GM21723 (cell line): Measurements from ENCODE around the gene SLAMF6.
"Not testable (repeated sequence)": the region's sequence is repeated elsewhere in the genome, so short reads cannot be mapped to it uniquely, and the experiment has no call there.

Source experiments
- ATAC-seq: cut with Tn5 transposase; IDR thresholded peaks from one replicate; pipeline ENCODE4 v1.9.1; 2021; ENCODE audit warnings: mild to moderate bottlenecking, moderate library complexity; ENCODE audit not compliant: unreplicated experiment

The SLAMF6 gene

DNA sequence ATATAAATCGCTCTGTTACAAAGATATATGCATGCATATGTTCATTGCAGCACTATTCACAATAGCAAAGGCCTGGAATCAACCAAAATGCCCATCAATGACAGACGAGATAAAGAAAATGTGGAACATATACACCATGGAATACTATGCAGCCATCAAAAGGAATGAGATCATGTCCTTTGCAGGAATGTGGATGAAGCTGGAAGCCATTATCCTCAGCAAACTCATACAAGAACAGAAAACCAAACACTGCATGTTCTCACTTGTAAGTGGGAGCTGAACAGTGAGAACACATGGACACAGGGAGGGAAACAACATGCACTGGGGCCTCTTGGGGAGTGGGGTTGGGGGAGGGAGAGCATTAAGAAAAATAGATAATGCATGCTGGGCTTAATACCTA lies 5.5 kb downstream of the SLAMF6 start:
- ATAC-seq, result not testable (repeated sequence)

DNA sequence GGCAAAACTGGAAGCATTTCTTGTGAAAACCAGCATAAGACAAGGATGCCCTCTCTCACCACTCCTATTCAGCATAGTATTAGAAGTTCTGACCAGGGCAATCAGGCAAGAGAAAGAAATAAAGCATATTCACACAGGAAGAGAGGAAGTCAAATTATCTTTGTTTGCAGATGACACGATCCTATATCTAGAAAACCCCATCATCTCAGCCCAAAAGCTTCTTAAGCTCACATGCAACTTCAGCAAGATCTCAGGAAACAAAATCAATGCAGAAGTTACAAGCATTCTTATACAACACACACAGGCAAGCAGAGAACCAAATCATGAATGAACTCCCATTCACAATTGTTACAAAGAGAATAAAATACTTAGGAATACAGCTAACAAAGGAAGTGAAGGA lies 7.1 kb downstream of the SLAMF6 start:
- ATAC-seq, result not testable (repeated sequence)

DNA sequence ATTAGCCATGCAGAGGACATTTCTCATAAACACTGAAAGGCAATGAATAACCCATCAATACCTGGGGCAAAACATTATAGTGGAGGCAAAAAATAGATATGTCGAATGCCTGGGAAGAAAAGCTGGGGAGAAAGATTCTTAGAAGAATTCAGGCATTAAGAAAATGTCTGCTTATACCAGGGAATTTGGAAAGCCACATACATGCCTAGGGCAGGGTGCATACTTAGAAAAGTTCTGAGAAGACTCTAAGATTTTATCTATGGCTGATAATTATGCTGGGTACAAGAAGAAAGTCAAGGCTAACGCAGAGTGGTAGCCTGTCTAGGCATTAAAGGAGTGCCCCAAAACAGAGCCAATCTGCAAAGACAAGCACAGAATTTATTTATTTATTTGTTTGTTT lies 18.4 kb downstream of the SLAMF6 start:
- ATAC-seq, result no peak

DNA sequence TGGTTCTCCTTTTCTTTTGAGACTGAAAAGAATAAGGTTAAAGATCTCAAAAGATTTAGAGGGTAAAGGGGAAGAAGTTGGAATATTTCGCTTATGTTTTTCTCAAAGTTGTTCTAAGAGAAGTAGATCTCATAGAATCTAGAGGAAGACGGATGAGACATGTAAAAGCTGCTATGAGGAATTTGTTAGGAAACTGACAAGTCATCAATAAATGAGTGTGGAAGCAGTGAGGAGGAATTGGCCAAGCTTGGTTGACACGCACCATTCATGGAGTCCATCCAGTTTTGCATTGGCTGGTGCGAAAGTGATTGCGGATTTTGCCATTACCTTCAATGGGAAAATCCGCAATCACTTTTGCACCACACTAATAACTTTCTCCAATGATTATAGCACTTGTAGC lies 20.0 kb downstream of the SLAMF6 start:
- no peak for ATAC-seq

DNA sequence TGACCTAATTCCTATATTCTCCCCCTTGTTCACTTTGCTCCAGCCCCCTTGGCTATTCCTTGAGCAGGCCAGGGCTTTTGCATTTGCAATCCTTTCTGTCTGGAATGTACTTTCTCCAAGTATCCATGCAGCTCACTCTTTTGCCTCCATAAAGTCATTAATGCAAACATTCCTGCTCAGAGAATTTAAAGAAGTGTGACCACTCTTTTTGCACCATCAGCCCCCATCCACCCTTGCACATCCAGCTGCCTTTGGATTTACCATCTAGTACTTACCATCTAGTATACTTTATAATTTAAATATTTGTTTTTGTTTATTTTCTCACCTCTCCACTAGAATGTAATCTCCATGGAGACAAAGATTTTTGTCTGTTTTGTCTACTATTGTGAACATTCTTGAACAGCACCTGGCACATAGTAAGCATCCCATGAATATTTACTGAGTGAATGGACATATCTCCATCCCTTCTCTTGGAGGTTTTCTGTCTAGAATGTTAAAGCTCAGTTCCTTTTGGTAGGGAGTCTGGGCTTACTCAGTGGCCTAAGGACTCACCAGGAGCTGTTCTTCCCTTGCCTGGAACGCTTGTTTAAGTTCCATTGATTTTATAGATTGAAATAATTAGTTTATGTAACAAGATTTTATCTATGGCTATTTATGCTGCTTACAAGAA lies 22.6 kb downstream of the SLAMF6 start:
- ATAC-seq, result no peak

DNA sequence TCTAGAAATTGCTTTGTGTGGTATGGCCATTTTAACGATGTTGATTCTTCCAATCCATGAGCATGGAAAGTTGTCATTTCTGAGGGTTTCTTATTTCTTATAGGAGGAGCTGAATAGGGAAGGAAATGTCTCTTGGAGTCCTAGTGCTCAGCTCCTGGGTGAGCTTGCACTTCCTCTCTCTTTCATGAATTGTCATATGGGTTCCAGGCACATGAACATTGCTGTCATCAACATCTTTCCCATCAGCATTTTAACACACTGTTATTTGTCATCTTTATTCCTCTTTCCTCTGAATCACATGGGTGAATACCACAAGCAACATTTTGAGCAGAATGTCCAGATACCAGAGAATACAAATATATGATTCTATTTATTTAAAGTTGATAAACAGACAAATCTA lies 23.4 kb downstream of the SLAMF6 start:
- no peak for ATAC-seq

DNA sequence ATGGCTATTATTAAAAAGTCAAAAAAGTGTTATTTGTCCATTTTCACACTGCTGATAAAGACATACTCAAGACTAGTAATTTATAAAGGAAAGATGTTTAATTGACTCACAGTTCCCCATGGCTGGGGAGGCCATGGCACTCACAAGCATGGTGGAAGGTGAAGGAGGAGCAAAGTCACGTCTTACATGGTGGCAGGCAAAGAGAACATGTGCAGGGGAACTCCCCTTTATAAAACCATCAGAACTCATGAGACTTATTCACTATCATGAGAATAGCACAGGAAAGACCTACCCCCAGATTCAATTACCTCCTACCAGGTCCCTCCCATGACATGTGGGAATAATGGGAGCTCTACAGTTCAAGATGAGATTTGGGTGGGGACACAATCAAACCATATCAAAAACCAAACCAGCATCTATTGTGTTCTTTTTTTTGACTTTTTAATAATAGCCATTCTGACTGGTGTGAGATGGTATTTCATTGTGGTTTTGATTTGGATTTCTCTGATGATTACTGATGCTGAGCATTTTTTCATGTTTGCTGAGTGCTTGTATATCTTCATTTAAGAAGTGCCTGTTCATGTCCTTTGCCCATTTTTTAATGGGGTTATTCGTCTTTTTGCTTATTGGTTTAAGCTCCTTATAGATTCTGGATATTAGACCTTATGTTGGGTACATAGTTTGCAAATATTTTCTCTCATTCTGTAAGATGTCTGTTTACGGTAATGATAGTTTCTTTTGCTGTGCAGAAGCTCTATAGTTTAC lies 24.6 kb downstream of the SLAMF6 start:
- ATAC-seq, result not testable (repeated sequence)

DNA sequence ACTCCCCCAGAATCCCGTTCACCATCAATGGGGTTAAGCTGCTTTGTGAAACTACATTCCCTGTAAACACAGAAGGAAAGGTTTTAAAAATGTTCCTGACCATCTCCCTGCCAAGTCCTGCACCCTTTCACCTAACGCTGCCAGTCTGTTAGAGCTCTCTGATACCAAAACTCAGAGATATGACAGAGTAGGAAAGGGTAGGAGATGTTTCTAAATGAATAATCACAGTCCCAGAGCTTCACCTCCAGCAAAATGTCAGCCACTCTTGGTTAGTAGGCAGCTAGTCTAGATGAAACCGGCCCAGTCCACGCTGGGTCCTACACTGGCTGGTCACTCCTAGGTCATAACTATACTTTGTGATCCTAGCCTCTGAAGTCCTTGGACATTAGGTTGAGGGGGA lies 26.7 kb downstream of the SLAMF6 start:
- ATAC-seq, result no peak

DNA sequence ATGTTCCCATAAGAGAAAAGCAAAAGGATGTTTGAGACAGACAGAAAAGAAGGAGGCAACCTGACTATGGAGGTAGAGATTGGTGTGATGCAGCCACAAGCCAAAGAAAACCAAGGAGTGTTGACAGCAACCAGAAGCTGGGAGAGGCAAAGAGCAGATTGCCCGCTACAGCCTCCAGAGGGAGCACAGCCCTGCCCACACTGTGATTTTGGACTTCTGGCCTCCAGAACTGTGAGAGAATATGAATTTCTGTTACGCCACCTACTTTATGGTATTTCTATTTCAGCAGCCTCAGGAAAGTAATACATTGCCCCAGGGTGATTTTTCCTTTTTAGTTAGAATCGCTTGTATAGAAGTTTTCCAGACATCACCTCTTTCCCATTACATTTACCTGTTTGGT lies 28.4 kb downstream of the SLAMF6 start:
- ATAC-seq, result no peak

DNA sequence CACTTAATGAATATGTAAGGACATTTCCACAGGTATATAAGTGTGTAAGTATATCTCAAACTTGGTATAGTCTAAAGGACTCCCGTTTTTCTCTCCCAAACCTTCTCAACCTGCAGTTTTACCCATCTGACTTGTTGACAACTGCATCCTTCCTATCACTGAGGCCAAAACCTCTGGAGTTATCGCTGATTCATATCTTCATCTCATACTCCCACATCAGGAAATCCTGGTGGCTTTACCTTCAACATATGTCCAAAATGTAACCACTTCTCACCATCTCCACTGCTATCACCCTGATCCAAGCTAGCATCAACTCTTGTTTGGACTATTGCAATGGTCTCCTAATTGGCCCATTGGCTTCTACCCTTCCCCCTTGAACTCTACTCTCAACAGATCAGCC lies 30.4 kb downstream of the SLAMF6 start:
- no peak for ATAC-seq

DNA sequence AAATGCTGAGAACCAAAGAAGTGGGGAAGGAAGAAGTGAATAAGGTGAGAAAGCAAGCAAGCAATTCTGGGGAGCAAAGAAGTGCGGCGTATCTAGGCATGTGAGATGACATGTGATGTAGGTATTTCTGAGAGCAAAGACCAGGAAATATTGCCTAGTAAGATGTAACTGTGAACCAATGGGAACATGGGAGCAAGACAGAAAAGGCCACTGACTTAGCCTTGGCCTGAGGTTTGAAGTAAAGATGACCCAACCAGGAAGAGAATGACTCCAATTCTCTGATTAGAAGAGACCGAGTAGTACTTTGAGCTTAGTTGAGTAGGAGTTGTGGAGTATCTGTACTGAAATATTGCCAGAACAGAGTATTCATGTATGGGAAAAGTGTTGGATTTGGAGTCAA lies 31.1 kb downstream of the SLAMF6 start:
- no peak for ATAC-seq

DNA sequence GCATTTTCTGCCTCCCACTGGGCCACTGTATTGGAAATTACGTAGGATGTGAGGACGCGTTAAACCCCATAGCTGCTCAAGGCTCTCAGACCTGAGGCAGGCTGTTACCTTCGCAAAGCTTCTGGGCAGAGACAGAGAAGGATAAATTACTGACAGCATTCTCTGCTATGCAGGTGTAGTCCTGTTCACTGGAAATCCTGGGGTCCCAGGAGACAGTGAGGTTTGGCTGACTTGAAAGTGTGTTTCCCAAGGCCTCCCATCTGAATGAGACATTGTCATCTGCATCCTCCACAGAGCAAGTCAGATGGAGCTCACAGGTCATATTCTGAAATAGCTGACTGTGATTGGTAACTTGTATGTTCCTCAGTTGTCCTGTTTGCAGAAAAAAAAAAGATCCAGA lies 32.0 kb downstream of the SLAMF6 start:
- ATAC-seq, result no peak

DNA sequence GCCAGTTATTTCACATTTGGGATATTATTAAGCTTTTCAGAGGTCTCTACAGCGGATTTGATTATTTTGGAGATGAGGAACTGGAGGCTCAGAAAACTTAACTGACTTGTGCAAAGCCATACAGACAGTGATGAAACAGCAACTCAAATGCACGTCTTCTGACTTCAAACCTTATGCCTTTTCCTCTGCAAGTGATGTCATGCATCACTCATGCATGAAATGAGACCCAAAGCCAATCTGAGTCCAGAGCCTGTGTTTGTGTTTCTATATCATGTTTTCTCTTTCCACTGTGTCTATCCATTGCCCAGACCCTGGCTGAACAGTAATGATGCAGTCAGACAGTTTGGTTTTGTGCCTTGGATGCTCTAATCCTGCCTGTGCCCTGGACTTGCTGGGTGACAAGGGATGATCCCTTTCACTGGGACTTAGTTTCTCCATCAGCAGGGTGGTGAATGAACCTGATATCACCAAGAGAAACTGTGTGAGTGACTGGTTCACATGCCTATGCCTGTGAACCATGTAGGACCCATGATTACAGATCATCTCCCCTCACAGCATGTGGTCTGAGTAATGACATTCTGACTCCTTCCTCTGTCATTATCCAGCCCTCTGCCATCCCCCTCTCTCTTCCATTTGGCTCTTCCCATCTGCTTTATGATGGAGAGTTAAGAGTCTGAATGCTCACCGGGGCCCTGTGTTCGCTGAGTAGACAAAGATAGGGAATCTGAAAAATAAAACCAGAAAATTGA lies 33.4 kb downstream of the SLAMF6 start:
- ATAC-seq, result no peak

DNA sequence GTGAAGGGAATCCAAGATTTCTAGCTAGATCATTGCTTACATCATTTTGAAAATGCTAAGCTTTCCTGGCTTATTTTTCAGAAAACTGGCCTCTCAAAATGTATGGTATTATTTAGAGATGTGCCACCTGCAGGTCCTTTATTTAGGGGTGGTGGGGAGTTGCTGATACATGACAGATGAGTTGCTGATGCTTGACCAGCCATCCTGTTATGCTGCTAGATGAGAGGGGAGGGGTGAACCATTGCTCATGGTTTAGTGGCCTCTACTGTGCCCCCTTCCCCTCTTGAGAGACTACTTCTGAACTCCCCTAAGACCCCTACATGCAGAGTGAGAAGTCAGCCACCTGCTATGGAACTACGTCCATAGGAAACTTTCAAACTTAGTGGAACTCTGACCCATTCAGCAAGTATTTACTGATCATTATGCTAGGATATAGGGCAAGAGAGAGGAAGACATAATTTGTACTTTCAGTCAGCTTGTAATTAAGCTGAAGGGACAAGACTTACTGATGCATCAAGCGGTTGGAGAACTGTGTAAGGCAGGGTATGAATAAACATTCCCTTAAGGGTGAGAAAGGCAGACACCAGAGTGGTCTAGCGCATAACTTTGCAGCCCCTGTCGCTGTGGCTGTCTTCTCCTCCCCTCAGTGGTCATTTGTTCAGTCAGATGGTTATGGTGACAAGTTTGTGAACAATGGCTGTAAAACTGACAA lies 34.6 kb downstream of the SLAMF6 start:
- ATAC-seq, result no peak

DNA sequence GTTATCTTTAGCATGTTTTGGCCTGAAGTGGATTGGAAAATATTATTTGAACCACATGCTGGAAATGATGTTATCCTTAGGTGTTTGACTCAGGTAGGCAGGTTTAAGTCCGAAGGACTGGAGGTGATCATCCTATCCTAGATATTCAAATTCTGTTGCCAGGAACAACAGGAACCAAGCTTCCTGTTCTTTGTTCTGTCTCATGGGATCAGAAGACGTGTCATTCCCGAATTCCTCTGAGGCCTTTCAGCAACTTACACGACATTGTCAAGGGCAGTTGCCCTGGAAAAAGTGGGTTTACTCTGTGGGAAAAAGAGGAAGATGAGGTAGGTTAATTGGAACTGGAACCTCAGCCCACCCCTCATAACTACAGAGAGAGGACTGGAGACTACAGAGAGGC lies 36.6 kb downstream of the SLAMF6 start:
- ATAC-seq, result no peak

DNA sequence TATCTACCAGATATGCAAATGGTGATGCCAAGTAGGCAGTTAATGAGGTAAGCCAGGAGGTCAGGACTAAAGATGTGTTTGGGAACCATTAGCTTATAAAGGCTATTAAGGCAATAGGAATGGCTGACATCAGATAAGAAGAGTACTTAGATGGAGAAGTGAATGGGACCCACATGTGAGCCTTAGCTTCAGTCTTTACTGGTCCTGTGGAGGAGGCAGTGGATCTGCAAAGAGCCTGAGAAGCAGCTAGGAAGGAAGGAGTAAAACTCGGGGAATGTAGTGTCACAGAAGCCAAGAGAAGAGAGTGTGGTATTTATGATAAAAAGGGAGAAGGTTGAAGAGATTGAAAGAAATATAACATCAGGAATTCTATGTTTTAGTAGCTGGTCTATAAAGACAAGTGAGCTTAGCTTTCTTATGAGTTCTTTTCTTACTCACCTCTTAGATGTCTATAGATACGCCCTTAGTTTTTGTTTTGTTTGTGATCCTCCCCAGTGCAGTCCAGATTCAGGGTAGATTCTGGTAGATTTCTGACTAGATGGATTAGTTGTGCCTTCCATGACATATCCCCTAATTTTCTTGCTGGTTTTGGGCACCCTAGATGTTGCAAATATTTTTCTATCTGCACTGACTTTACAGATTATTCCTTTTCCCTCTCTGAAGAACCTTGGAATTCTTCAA lies 39.4 kb downstream of the SLAMF6 start:
- no peak for ATAC-seq

DNA sequence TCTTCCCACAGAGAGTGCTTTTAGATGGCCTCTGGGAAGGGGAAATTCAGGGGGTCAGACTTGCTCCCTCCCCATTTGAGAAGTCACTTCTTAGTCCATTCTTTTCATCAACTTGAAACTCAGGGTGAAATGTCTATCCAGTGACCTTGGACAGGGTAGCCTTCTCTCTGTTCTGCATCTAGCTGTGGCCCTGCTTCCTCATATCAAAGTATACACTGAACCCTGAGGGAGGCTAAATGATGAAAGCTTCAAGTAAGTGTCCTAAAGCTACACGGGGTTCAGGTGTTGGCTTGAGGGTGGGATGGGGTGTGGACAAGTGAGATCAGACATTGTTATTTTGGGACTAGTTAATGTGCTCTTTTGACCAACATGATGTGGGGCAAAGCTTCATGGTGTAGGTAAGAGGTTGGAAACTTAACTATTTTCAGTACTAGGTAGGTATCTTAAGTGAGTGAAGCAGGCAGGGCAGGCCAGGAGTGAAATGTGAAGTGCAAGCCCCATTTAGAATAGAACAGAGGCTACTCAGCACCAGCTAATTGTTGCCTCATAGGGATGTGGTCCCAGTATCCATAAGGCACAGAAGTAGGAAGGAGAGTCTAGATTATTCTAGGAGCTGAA lies 41.0 kb downstream of the SLAMF6 start:
- no peak for ATAC-seq

DNA sequence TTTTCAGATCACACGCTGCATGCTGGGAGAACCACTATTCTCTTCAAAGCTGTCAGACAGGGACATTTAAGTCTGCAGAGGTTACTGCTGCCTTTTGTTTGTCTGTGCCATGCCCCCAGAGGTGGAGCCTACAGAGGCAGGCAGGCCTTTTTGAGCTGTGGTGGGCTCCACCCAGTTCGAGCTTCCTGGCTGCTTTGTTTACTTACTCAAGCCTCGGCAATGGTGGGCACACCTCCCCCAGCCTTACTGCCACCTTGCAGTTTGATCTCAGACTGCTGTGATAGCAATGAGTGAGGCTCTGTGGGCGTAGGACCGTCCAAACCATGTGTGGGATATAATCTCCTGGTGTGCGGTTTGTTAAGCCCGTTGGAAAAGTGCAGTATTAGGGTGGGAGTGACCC lies 42.3 kb downstream of the SLAMF6 start:
- ATAC-seq, result not testable (repeated sequence)

DNA sequence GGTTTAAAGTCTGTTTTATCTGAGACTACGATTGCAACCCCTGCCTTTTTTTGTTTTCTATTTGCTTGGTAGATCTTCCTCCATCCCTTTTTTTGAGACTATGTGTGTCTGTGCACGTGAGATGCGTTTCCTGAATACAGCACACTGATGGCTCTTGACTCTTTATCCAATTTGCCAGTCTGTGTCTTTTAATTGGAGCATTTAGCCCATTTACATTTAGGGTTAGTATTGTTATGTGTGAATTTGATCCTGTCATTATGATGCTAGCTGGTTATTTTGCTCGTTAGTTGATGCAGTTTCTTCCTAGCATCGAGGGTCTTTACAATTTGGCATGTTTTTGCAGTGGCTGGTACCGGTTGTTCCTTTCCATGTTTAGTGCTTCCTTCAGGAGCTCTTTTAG lies 44.0 kb downstream of the SLAMF6 start:
- not testable (repeated sequence) for ATAC-seq
